NB4 (cell line): ENCODE results near the gene NPAS3.
A peak's percentile ranks its signal among the peaks of the same experiment; 100 is the strongest.

Source experiments
- DNase-seq: peaks from one replicate; pipeline ENCODE4 v3.0.0; 2010; ENCODE audit warnings: low read depth
- H3K4me3 ChIP-seq: one replicate; pipeline ENCODE4 v1.5.1; 2011; ENCODE audit warnings: mild to moderate bottlenecking, low read depth, low read length, moderate library complexity
- MYC ChIP-seq: IDR thresholded peaks from 2 replicates; pipeline ENCODE4 v1.6.1; 2011; ENCODE audit warnings: low read depth, low read length
- POLR2A ChIP-seq: IDR thresholded peaks from 2 replicates; pipeline ENCODE4 v1.6.1; 2011; ENCODE audit warnings: mild to moderate bottlenecking; ENCODE audit not compliant: insufficient read length; ENCODE audit errors: extremely low read depth
- TF ChIP-seq, protein P1 (sequence below): IDR thresholded peaks from 2 replicates; pipeline ENCODE4 v1.6.1; 2011; ENCODE audit warnings: low read depth, low read length
- TF ChIP-seq, protein P2 (sequence below): IDR thresholded peaks from one replicate; pipeline ENCODE4 v1.5.1; 2012; ENCODE audit warnings: low read depth, low read length

Gene NPAS3

DNA sequence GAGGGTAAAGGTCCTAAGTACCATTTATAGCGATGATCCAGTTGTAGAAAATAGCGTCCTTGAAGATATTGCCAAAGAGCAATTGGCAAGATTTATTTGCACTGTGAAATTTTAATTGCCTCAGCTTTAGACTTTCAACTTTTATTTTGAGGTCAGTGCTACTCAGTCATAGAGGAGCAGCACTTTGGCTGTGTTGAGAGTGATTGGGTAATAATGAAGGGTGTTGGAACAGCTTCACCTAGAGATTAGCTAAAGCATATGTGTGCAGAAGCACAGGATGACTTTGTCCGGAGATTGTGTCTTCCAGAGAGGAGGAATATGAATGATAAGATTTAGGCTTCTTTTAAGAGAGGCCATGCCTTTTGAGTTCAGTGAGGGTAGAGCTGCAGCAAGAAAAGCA is 164.8 kb downstream of the NPAS3 start:
- no peak overlapping the region for H3K4me3 ChIP-seq
- DNase-seq: no peak
- TF ChIP-seq, protein P1, sequence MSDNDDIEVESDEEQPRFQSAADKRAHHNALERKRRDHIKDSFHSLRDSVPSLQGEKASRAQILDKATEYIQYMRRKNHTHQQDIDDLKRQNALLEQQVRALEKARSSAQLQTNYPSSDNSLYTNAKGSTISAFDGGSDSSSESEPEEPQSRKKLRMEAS: no peak

DNA sequence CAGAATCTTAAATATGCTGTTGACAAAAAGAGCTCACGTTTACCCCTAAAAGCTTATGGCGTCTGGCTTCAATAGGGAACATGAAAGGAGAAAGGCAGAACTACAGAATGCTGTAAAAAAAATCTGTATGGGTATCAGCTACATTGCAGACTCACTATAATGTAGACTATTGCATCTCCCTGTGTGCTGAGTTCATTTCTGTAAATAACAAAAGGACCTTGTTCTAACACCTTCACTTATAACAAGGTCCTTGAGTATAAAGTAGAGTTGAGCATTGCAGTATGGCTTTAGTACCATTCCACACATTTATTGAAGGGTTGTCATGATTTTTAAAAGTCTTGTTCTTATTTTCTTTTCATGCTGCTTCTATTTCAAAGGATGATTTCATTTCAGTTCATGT is 165.3 kb downstream of the NPAS3 start:
- H3K4me3 ChIP-seq: no peak overlapping the region
- TF ChIP-seq POLR2A: no peak
- TF ChIP-seq, protein P1: no peak
- TF ChIP-seq, protein P2, sequence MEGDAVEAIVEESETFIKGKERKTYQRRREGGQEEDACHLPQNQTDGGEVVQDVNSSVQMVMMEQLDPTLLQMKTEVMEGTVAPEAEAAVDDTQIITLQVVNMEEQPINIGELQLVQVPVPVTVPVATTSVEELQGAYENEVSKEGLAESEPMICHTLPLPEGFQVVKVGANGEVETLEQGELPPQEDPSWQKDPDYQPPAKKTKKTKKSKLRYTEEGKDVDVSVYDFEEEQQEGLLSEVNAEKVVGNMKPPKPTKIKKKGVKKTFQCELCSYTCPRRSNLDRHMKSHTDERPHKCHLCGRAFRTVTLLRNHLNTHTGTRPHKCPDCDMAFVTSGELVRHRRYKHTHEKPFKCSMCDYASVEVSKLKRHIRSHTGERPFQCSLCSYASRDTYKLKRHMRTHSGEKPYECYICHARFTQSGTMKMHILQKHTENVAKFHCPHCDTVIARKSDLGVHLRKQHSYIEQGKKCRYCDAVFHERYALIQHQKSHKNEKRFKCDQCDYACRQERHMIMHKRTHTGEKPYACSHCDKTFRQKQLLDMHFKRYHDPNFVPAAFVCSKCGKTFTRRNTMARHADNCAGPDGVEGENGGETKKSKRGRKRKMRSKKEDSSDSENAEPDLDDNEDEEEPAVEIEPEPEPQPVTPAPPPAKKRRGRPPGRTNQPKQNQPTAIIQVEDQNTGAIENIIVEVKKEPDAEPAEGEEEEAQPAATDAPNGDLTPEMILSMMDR: no peak
- no peak for TF ChIP-seq MYC
- no peak for DNase-seq

DNA sequence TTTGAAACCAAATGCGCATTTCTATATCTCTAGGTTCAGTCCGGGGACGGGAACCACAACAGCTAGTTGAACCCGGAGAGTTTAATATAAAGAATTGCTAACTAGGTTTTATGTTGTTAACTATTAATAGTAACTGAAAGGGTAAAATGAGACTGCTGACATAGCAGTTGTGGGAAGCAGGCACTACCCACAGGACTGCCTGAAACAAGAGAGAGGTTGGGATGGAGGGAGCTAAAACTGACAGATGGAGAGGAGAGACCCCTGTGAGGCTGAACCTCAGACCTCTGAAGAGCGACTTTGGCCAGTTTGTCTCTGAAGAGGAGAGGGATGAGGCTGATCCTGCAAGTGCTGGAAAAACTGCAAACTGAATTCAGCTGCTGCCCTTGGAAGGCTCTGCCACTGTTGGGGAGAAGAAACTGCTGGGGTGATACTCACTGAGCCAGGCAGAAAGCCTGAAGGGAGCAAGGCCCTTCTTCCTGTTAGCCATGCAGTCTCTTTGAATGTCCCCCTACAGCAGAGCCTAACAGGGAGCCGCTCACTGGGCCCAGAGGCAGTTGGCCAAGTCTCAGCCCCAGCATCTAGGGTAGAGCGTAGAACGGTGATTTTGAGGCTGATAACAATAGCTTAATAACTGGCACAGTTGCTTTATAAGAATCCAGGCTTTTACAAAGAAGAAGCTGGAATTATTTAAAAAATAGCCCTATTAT is 172.2 kb downstream of the NPAS3 start:
- no peak overlapping the region for H3K4me3 ChIP-seq
- TF ChIP-seq, protein P1: no peak
- DNase-seq: no peak

DNA sequence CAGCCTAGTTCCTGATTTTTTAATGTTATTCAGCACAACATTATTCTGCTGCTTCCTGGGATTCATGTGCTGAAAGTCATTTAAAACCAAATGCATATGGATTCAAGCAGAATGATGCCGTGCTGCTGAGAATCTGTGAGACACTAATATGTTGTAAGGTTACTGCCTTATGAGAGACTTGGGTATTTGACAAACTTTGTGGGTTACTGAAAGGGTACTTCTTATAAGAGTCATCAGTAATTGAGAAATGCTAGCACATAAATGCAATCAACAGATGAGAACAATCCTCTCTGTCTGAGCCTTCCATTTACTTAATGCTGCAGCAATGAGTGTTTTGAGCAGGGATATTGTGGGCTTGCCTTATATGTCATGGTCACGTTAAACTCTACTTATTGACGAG is 175.7 kb downstream of the NPAS3 start:
- H3K4me3 ChIP-seq: no peak overlapping the region
- TF ChIP-seq, protein P2: no peak
- no peak for TF ChIP-seq MYC
- TF ChIP-seq, protein P1: no peak
- no peak for TF ChIP-seq POLR2A
- no peak for DNase-seq

DNA sequence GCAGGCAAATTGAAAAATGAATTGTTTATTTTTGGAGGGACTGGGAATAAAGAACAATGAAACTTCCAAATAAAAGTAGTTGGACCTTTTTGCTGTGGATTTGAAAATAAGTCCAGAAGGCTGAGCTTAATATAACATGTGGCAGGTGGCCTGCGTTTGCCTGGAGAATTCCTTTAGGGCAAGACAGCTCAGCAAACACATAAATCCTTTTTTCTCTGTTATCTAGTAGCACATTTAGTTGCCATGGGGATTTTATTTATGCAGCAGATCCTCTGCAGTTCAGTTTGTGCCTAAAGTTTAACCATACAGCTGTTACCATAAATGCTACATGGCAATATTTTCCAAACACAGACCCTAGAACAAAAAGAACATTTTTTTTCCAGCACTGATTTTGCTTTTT is 180.0 kb downstream of the NPAS3 start:
- TF ChIP-seq, protein P2: no peak
- H3K4me3 ChIP-seq: no peak overlapping the region
- DNase-seq: no peak

DNA sequence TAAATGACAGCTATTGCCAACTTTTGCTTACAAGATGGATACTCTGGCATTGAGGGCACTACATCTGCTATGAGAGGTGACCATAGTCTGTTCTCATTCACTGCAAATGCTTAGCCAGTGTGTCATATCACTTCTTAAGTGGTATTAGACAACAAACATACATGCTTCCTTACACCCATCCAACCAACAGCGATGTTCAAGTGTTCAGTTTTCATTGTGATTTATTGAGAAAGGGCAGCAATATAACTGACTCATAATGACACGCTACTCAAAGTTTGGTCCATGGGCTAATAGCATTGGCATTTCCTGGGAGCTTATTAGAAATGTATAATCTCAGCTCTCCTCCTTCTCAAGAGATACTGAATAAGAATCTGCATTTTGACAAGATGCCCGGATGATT is 181.7 kb downstream of the NPAS3 start:
- no peak overlapping the region for H3K4me3 ChIP-seq
- TF ChIP-seq, protein P2: no peak
- no peak for TF ChIP-seq POLR2A
- no peak for TF ChIP-seq MYC
- TF ChIP-seq, protein P1: no peak
- no peak for DNase-seq

DNA sequence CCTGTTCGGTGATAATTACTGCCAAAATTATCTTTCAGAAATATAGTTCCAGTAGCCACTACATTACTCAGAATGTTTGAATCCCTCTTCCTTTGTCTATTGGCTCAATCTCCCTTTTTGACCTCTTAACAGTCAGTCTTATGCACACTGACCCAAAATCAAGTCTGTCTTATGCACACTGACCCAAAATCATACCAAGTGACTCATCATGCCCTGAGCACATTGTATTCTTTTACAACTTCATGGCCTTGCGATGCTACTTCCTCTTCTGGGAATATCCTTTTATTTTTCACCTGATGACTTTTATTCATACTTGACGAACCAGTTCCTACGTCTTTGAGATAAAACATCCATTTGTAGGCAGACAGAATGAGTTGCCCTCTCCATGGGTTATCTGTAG is 182.3 kb downstream of the NPAS3 start:
- no peak overlapping the region for H3K4me3 ChIP-seq
- TF ChIP-seq POLR2A (no peak), MYC (no peak)
- TF ChIP-seq, protein P2: no peak
- TF ChIP-seq, protein P1: no peak
- DNase-seq: peak; percentile 5
